Mucosa of gallbladder (tissue), 1 donor: Measurements from ENCODE around the gene MYADML2. TPM values are rescaled to one million over a fixed set of nuclear protein-coding genes. Genes with fewer than 3 reads are reported as not detected.
"Not testable (repeated sequence)": the region's sequence is repeated elsewhere in the genome, so short reads cannot be mapped to it uniquely, and the experiment has no call there.

Experiments
- DNase-seq: peaks from one replicate; pipeline ENCODE4 v3.0.0-alpha.2; 2020; ENCODE audit warnings: low spot score
- total RNA-seq: library from RNA; stranded (reverse); gene quantifications from one replicate; pipeline ENCODE4 v1.2.1, GENCODE V29; 2021
- donor health status: DM: no; HTN: no; CAD: no.

Gene MYADML2
- total RNA-seq, 1 donor from 2014 or later, result not detected

DNA sequence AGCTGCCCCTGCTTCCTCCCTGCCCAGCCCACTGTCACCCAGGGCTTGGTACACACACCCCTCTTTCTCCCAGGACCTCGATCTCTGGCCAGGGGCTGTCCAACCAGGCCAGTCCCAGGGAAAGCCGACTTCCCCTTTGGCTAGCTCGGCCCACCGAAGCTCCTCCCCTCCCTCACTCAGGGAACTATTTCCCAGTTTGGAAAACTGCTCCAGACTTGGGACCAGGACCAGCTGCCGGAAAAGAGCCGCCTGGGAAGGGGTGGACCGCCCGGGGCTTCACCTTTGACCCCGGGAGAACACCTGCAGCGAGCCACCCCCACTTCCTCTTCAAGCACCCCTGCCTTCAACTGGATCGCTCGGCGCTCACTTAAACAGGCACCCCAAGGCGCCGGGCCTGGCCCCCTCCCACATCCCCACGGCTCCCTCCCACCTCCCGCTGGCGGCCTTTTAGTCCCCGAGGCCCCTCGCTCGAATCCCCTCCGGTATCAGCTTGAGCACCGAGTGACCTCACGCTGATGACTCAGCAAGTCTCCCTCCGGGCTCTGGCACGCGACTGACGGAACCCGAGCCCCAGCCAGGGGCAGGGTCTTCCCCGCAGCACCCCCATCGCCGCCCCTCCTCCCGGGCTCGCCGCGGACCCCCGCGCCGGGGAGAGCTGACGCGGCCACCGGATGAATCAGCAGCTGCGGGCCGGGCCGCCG, 20.4 kb downstream of the MYADML2 start:
- peak; percentile 85 for DNase-seq

DNA sequence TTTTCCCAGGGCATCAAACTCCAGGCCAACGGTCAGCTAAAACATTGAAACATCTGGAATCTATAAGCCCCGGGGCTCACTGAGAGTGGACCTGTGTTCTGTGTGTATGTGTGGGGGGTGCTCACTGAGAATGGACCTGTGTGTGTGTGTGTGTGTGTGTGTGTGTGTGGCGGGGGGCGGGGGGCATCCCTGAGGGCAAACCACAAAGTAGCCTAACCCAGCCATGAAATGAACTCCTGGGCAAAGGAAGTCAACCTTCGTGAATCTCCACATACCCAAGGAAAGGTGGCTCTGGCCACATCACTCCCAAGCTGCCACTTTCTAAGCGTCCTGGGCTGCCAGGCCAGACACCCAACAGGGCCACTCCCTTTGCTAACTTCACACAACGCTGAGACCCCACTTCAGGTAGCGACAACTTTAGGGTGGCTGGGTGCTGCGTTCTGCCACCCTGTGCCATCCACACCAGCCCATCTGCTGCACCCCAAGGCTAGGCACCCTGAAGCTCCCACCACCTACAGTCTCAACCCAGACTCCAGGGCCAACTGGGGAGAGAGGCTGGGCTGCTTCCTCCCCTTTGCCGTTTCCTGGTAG, 21.1 kb downstream of the MYADML2 start:
- DNase-seq, result no peak

DNA sequence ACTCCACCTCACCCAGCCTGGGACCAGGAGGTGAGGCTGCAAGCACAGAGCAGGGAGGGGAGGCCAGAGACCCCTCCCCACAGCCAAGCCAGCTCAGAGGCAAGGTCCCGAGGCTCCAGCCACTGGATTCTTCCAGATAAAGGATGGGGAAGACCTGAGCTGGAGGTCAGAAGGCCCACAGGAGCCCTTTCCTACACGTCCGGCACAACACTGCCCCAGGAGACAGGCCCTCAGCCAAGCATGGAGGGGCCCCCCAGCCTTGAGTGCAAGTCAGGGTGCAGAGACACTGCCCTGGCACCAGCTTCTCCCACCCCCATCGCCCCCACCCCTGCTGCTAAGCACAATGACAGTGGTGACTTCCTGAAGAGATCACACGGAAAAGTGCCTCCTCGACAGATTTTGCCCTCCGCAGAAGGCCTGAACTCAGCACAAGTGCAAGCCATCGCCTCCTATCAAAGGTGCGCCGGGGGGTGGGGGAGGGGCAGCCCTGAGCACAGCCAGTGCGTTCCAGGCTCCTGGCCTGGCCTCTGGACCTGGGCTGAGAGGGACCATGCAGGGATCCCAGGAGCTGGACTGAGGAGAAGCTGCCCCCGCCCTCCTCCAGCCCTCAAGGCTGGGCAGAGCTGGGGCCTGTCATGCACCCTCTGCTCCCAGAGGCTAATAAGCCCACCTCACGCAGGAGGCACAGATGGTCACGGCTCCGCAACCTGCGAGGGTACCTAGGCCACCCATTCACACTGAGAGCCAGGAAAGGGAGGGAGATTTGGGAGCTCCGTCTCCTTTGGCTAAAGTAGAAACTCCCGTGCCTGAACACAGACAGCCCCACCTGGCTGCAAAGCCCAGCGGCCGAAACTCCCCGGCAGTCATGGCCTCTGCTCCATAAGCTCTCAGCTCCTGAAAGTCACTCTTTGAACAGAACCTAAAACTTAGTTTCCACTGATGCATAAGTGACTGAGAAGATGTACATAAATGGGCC, 22.2 kb downstream of the MYADML2 start:
- no peak for DNase-seq

DNA sequence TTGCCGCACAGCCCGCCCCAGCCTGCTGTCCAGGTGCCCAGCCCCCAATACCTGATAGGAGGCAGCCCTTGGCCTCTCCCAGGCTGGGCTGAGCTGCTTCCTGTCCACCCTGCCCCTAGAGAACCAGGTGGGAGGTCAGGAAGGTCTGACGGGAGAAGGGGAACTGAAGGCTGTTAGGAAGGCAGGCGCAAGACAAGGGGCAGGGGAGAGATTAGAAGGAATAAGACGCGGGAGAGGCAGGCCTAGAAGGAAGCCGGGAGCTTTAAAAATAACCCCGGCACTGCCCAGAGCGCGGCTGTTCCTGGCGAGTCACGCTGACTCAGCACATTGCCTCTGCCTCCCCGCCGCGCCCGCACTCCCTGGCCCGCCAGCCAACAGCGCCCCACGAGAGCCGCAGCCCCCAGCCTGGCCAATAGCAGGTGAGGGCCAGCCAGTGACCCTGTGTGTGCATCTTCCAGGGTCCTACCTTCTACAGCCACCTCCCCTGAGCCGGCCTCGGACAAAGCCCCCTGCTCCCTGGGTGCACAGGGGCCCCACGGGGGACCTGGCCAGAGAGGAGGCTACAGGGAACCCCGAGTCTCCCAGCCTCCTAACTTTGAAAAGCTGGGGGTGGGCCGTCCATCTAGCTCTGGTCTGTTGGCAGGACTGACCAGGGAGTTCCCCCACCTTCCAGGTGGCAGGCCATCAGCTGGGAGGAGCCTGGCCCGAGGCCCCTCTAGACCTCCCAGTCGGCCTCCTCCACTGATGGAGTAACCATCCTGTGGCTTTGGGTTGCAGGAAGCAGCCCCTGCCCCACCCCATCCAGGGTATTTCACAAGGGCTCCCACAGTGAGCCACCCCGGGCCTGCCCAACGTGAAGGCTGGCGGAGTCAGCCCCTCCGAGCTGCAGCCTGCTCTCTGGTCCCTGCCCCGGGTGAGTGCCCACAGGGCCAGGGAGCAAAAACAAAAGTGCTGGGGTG, 23.5 kb downstream of the MYADML2 start:
- DNase-seq, result peak; percentile 81

DNA sequence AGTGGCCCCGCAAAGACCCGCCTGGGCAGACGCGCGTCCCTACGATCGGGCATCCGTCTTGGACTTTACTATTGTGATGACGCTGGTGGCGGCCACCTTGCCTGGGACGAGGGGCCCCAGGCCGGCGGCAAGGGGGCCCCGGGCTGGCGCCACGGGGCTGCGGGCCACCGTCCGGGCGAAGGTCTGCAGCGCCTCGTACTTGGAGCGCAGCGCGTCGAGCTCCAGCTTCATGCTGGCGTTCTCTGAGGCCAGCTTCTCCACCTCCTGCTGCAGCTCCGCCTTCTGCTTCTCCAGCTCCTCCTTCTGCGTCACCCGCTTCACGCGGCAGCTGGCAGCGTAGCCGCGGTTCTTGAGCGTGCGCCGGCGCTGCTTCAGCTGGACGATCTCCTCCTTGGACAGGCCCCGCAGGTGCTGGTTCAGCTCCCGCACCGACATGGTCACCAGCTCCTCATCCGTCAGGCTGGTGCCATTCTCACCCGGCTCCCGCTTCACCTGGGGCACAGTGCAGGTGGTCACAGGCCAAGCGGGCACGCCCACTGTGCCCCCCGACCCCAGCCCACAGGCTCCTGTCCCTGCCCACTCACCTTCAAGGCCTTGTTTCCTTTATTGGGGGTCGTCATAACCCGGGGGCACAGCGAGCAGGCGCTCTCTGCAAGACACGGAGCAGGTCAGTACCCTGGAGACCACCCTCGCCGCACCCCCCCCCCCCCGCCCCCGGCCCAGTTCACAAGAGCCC, 24.3 kb downstream of the MYADML2 start:
- no peak for DNase-seq

DNA sequence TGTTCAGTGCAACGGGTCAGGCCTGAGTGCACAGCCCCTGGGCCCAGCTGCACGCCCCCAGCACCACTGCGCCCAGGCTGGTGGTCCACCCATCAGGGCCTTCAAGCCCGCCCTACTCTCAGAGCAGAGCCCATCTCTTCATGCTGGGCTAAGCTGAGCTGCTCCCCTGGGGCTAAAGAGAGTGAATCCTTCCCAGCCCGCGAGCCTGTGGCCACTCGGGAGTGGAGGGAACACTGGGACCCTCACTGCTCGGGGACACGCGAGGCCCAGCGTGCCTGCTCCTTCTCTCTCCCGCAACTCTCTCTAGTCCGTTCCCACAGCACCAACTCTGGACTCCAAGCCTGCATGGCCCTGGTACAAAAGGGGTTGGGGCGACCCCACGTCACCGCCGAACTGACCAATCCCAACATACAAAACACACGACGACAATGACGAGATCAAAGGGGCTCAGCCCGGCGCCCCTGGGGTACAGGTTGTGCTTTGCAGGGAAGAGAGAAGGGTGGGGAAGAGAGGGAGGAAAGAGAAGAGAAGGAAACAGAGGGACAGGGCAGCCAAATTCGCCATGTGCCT, 25.0 kb downstream of the MYADML2 start:
- no peak for DNase-seq

DNA sequence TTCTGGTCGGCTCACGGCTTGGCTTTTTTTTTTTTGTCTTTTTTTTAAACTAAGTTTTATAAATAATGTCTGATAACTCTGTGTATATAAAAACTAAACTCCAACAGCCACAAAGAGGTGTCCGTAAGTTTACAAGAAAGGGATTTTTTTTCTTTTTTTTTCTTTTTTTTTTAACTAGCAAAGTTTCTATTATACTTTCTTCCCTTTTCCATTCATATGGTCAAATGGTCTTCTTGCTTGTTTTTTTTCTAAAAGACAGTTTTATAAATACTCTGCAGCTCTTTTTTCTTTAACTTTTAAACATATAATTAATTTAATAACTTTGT, 25.5 kb downstream of the MYADML2 start:
- DNase-seq, result no peak

DNA sequence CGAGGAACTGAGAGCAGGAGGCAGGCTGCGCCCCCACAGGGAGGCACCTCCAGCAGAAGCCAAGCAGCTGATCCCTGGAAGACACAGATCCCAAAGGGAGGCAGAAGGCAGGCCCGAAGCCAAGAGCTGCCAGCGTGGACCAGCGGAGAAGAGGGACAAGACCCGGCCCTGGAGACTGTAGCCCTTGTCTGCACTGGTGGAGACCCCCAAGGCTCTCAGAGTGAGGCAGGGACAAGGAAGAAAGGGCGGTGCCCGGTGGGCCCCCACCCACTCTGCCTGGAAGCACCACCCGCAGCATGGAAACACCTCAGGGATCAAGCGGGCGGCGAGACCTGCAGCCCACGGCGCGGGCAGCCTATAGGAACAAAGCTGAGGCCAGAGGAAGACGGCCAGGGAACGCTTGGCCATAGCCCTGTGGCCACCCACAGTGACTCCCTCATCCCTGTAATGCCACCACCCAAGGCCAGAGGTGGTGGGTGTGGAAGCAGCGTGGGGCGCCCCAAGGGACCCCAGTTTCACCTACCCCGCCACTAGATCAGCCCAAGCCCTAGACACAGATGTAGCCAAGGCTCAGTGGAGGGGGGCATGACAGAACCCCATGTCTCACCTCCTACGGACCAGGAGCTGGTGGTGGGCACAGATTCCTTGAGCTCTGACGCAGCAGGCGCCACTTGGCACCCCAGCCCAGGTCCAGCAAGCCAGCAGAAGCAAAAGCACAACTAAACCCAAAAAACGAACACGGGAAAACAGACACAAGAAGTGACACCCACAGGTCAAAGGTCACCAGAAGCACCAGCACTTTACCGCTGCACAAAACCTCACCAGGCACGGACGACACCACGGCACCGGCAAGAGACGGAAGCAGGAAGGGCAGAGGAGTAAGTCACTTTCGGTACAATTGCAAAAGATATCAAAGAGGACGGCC, 26.2 kb downstream of the MYADML2 start:
- DNase-seq, result no peak

DNA sequence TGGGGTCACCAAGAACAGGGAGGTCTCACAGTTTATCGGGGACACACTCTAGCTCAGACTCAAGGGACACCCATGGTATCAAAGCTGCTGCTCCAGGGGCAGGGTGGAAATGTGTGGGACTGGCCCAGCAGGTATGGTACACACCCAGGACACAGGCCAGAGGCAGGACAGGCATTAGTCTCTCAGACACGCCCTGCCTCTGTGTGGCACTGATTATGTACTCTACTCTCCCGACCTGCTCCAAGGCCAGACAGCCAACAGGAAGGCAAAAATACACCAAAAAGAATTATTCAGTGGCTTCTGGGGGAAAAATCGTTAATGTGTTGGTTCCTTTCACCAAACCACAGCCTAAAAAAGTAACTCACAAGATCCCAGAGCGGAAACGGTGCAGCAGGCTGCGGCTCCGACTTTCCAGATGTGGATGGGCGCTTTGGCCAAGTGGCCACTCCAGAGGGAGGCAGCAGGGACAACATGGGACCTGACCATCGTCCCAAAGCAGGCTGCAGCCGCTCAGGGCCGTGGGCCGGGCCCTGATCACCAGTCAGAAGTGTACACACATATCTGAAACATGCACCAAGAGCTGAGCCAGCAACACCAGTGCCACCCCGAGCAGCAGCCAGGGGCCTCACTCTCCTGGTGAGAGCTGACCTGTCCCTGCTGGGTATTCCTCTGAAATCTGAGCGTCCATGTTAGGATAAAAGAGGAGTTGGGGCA, 28.0 kb downstream of the MYADML2 start:
- DNase-seq, result peak; percentile 66

DNA sequence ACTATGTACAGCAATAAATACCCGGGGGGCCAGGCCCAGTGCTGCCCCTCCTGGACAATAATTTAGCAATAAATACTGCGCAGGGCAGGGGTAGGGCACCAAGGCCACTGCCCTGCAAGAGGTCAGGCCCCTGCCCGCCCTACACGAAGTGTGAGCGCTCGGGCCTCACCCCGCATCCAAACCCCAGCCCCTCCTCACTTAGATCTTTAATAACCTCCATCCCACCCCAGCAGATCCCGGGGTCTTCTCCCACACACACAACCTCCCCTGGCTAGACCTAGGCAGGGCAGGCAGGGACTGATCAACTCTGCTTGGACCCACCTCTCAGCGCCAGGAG, 28.7 kb downstream of the MYADML2 start:
- not testable (repeated sequence) for DNase-seq

DNA sequence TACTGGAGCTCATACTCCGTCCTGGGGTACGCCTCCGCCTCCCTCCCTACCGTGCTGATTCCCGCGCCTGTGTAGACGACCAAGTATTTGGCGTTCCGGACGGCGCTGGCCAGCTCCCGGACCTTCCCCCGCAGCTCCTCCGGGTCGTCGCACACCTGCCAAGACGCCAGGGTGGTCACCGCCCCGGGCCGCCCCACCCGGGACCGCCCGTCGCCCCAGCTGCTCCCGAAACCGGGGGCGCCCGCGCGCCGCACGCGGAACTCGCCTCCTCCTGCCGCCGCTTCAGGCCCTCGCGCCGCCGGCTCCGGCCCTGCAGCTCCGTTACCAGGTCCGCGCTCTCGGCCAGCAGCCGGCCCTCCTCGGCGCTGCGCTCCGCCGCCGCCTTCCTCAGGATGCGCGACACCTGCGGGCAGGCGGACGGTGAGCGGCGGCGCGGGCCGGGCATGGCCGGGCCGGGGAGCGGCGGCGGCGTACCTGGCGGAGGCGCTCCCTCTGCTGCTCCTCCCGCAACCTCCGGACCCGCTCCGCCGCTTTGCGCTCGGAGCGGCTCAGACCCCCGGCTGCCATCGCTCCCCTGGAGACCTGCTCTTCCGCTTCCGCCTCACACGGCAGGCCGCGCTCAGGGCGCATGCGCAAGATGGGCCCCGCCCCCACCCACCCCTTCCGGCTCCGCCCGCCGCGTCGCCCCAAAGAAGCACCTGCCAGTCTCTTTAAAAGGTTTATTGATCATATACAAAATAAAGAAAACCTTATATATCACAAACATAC, 29.3 kb downstream of the MYADML2 start, which contains the start of gene SIRT7:
TSS of gene SIRT7 (minus strand) at position 612 of the 768 bp plus-strand sequence. CDS start at position 567, 45 bp downstream.
- DNase-seq, result peak; percentile 79

DNA sequence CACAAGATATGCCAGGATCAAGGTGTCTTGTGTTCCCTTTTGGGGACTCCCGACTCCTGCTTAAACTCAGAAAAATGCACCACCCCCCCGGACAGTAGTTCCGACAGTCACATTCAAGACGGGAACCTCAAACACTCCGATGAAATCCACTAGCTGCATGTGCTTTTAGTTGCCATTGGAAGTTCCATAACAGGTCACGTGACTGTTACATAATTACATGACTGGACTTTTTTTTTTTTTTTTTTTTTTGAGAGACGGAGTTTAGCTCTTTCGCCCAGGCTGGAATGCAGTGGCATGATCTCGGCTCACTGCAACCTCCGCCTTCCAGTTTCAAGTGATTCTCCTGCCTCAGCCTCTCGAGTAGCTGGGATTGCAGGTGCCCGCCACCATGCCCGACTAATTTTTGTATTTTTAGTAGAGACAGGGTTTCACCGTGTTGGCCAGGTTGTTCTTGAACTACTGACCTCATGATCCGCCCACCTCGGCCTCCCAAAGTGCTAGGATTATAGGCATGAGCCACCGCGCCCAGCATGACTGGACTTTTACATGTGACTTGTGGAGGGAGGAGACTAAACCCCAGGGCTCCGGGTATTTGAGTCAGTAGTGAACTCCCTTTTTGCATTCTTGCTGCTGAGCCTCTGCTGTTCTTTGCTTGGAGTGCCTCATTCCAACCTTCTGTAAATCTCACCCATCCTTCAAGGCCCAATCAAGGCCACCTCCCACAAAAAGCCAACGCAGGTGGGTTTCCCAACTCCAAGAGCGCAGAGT, 30.6 kb downstream of the MYADML2 start:
- DNase-seq, result no peak

DNA sequence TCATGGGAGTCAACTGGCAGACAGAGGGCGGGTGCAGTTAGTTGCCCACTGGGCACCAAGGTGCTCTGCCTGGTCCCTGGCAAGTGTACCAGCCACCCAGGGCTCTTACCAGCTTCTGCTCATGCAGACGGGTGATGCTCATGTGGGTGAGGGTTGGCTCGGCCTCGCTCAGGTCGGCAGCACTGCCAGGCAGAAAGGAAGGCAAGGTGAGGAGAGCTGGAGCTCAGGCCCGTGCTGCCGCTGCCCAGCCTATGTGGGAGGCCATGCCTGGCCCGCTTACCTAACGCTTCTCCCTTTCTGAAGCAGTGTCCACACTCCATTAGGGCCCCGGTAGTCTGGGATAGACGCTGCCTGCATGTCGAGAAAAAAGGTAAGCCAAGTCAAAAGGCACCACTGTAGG, 31.7 kb downstream of the MYADML2 start:
- DNase-seq, result no peak

DNA sequence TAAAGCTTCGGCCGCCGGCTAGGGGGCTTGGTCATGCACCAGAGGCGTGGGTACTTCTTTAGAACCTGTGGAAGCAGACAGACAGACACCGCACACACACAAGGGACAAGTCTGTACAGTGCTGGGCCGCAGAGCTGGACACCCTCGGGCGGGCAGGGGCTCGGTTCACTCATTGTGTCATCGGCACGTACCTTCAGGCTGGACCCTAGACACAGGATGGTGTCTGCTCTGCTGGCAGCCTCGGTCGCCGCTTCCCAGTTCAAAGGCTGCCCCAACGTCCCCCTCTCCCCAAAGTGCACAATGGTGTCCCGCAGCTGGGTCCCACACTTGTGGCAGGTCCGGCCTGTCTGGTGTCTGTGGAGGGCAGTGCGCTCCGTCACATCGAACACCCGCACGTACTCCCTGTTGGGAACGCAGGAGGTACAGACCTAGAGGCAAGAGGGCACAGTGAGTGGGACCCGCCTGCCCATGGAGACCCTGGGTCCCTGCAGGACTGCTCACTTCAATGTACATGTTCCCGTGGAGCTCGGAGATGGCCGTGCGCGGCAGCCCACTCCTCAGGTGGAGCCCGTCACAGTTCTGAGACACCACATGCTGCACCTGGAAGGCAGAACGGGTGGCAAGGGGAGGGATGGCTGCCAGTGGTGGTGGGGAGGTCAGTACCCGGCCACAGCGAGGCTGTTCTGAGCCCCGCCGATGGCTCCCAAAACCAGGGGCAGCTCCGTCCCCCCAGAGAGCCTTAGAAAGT, 32.8 kb downstream of the MYADML2 start:
- DNase-seq, result no peak

DNA sequence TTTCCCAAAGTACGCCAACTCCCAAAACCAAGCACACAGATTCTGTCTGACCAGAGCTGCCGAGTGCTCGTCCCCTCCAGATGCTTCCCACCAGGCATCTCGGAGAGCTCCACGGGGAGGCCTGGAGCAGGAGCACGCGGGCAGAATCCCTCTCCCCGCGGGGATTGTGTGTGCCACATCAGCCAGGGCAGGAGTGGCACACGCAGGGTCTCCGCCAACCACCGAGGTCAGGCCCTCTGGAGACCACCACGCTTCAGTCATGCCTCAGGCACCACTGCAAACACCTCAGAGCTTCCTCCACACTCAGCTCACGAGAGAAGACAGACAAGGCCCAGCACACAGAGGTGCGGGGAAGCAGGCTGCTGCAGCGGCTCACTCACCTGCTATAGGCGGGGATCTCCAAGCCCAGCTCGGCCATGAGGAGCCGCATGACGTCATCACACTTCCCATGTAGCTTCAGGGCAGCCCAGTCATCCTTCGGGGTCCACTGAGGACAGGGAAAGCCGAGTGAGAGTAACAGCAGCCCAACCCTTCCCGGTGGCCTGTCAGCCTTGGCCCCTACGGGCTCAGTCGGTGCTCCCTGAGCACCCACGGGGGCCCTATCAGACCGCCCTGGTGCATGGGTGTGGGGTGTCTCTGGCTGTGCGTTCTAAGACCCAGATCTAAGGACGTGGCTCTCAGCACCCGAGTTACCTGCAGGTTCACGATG, 33.5 kb downstream of the MYADML2 start:
- DNase-seq, result no peak
